Measurements from ENCODE around the gene AHCYL1.

DNA sequence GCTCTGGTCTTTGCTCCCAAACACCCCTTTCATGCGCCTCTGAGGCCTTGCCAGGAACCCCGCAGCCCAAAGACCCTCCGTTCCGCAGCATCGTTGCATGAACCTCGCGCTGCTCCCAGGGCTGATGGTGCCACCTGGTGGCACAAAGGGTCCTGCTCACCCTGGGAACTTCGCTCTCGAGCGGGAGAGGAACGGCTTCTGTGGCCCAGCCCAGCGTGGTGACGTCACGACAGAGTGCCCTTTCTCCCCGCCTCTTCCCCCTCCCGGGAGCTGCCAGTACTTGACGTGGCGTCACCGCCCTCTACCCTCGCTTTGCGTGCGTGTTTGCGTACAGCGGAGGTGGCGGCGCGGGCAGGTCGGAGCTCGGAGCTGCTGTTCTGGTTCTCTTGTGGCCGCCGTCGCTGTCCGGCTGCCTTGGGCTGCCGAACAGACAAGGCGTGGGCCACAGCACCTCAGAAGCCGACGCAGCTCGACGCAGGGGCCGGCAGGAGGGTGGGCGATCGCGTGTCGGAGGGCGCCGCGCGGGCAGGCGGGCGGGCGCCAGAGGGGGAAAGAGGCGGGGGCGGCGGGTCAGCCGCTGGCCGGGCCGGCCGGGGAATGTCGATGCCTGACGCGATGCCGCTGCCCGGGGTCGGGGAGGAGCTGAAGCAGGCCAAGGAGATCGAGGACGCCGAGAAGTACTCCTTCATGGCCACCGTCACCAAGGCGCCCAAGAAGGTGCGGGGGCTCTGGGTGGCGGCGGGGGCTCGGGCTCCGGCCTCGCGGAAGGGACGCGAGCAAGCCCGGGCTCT, at the start of gene AHCYL1:
- TF ChIP-seq, protein P1, sequence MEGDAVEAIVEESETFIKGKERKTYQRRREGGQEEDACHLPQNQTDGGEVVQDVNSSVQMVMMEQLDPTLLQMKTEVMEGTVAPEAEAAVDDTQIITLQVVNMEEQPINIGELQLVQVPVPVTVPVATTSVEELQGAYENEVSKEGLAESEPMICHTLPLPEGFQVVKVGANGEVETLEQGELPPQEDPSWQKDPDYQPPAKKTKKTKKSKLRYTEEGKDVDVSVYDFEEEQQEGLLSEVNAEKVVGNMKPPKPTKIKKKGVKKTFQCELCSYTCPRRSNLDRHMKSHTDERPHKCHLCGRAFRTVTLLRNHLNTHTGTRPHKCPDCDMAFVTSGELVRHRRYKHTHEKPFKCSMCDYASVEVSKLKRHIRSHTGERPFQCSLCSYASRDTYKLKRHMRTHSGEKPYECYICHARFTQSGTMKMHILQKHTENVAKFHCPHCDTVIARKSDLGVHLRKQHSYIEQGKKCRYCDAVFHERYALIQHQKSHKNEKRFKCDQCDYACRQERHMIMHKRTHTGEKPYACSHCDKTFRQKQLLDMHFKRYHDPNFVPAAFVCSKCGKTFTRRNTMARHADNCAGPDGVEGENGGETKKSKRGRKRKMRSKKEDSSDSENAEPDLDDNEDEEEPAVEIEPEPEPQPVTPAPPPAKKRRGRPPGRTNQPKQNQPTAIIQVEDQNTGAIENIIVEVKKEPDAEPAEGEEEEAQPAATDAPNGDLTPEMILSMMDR (IDR thresholded peaks at IDR 0.05; ENCODE audit: low read depth, low read length), result peak; percentile 82
- TF ChIP-seq POLR2A (IDR thresholded peaks at IDR 0.05; ENCODE audit: extremely low read depth, insufficient read length), result peak; percentile 78
- TF ChIP-seq, protein P2, sequence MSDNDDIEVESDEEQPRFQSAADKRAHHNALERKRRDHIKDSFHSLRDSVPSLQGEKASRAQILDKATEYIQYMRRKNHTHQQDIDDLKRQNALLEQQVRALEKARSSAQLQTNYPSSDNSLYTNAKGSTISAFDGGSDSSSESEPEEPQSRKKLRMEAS (IDR thresholded peaks at IDR 0.05; ENCODE audit: low read depth, low read length), result no peak
